AG04450 (cell line): ENCODE results near the gene MSI2. TPM values are rescaled to one million over a fixed set of nuclear protein-coding genes. Genes with fewer than 3 reads are reported as not detected.

Source experiments
- CTCF ChIA-PET: fragments of 300-600, 350-600 bp; formaldehyde crosslinking; extraction: SDS; loops from one replicate; lab custom pipeline; 2022; ENCODE audit warnings: antibody characterized with exemption, inconsistent platforms; lab: Charles Lee
- POLR2A ChIA-PET: fragments of 350-600 bp; formaldehyde crosslinking; extraction: SDS; loops from one replicate; lab custom pipeline; 2021; ENCODE audit warnings: antibody characterized with exemption, inconsistent platforms; lab: Yijun Ruan, JAX
- DNase-seq: peaks from one replicate; pipeline ENCODE4 v3.0.0-alpha.2; 2011; ENCODE audit warnings: low read depth, low spot score
- H3K27ac ChIP-seq: one replicate; pipeline ENCODE4 v1.5.1; 2012; ENCODE audit warnings: low read depth, low read length, control low read depth
- H3K27me3 ChIP-seq: one replicate; pipeline ENCODE4 v1.6.0; 2012; ENCODE audit warnings: low read length; ENCODE audit not compliant: control insufficient read depth, insufficient read depth
- H3K4me3 ChIP-seq: 2 replicates; pipeline ENCODE4 v1.5.1; 2011; ENCODE audit warnings: mild to moderate bottlenecking, low read depth, low read length, control low read depth
- H3K9me3 ChIP-seq: 2 replicates; pipeline ENCODE4 v1.5.1; 2012; ENCODE audit warnings: low read length; ENCODE audit not compliant: control insufficient read depth, insufficient read depth
- polyA plus RNA-seq: library from polyadenylated mRNA; depleted of rRNA; stranded (reverse); fragments of >200 nt; gene quantifications from 2 replicates; pipeline ENCODE4 v1.2.3, GENCODE V29; 2011
- TF ChIP-seq, protein P1 (sequence below): IDR thresholded peaks from 2 replicates; pipeline ENCODE4 v1.5.1; 2011; ENCODE audit warnings: low read depth, low read length, control low read depth, inconsistent platforms

The MSI2 gene
- polyA plus RNA-seq, 1 experiment: 26.2 TPM

DNA sequence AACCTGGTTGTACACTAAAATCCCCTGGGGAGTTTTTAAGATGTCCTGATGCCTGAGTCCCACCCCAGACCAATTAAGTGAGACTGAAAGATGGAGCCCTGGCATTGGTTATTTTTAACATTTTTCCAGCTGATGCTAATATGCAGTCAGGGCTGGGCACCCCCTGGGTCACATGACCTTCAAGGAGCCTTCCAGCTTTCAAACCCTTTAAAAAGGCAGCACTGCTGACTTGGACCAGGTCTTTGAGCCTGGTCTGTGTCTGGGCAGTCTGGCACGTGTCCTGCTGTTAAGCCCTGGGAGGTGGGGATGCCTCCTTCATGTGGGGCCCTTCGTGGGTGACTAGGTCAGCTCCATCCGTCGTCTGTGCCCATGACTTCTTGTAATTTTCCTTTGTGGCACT lies 286.2 kb downstream of the MSI2 start:
- CTCF ChIA-PET: interaction anchor here (1.0 to 1.6 kb wide), 3 partner anchors 9 to 299 kb away, joined by 5 to 7 read pairs (median 6); no protein-coding TSS in a partner anchor
- TF ChIP-seq, protein P1, sequence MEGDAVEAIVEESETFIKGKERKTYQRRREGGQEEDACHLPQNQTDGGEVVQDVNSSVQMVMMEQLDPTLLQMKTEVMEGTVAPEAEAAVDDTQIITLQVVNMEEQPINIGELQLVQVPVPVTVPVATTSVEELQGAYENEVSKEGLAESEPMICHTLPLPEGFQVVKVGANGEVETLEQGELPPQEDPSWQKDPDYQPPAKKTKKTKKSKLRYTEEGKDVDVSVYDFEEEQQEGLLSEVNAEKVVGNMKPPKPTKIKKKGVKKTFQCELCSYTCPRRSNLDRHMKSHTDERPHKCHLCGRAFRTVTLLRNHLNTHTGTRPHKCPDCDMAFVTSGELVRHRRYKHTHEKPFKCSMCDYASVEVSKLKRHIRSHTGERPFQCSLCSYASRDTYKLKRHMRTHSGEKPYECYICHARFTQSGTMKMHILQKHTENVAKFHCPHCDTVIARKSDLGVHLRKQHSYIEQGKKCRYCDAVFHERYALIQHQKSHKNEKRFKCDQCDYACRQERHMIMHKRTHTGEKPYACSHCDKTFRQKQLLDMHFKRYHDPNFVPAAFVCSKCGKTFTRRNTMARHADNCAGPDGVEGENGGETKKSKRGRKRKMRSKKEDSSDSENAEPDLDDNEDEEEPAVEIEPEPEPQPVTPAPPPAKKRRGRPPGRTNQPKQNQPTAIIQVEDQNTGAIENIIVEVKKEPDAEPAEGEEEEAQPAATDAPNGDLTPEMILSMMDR: no peak
- POLR2A ChIA-PET: interaction anchor here (0.6 kb wide), 1 partner anchor 157 kb away, joined by 4 read pairs; no protein-coding TSS in a partner anchor
- Histone ChIP-seq H3K4me3 (no peak overlapping the region), H3K27ac (no peak overlapping the region), H3K27me3 (no peaks in the 10 kb centered on the region), H3K9me3 (no peaks in the 10 kb centered on the region; the same call in 1 of the 2 replicates)
- no peak for DNase-seq

DNA sequence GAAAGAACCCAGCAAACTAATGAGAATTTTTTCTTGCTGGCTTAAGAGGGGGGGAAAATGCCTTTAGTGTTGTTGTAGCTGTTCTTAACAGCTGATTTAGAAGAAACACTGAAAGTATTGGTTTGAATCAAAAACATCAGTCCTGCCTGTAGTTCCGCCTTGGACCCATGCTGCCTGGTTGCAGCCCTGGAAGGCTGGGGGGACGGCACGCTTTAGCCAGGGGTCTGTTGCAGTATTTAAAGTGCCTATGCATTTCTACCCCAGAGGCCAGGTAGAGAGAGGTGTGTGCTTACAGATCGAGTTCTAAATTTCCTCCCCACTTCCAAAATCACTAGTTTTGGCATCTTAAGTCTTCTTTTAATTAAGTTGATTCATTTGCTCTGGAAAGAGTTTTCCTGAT lies 286.9 kb downstream of the MSI2 start:
- Histone ChIP-seq H3K4me3 (no peak overlapping the region), H3K9me3 (no peaks in the 10 kb centered on the region; the same call in 1 of the 2 replicates), H3K27me3 (no peaks in the 10 kb centered on the region), H3K27ac (no peak overlapping the region)
- TF ChIP-seq, protein P1: no peak
- DNase-seq: no peak
- ChIA-PET POLR2A (no interaction called here), CTCF (interaction anchor here (0.8 to 1.6 kb wide), 5 partner anchors 9 to 129 kb away, joined by 3 to 7 read pairs (median 5); no protein-coding TSS in a partner anchor)

DNA sequence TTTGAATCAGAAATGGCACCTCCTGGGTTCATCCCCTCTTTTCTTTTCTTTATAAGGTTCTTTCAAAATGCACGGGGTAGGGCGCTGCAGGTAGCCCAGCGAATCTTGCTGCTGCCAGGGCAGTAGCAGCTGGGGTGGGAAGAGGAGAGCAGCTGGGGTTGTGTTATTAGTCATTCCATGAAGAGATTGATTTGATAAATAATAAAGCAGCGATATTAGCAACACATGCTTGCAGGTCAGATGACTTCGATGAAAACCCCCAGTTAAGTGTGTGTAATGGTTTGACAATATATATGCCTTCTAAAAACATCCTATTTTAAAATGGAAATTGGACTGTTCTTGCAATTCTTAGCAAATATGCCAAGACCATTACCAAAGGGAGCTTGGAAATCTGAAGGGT lies 288.1 kb downstream of the MSI2 start:
- Histone ChIP-seq H3K9me3 (no peaks in the 10 kb centered on the region; the same call in 1 of the 2 replicates), H3K27ac (no peak overlapping the region), H3K4me3 (no peak overlapping the region), H3K27me3 (no peaks in the 10 kb centered on the region)
- CTCF ChIA-PET: interaction anchor here (1.6 kb wide), 1 partner anchor 53 kb away, joined by 5 read pairs; no protein-coding TSS in a partner anchor
- POLR2A ChIA-PET: no interaction called here
- no peak for DNase-seq
- TF ChIP-seq, protein P1: no peak

DNA sequence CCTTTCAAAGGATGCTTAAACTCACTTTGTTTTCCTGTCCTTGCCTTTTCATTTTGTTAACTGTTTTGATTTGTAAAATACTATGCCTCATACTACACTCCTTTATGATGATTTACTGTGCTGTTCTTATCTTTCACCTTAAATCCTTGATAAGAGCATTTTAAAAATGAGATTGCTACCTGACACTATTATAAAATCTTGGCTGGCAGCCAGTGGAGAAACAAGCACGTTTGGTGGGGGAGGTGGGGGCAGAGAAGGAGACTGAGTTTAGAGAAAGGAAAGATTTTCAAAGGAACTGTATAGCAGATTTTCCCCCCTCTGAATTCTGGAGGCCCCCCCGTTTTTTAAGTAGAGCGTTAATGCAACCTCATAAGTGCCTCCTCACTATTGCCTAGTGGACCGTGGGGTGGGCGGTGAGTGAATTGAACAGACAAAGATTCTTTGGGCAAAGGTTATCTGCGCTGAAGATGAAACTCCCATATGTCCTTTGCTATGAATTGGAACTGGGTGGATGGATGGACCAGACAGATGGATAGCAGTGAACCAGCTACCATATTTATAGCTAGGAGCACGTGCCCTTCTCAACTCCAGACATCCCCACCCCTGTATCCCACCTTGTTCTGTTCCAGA lies 288.6 kb downstream of the MSI2 start:
- H3K4me3 ChIP-seq: no peak overlapping the region
- TF ChIP-seq, protein P1: no peak
- no peaks in the 10 kb centered on the region for H3K27me3 ChIP-seq
- ChIA-PET POLR2A (no interaction called here), CTCF (interaction anchor here (1.6 kb wide), 1 partner anchor 53 kb away, joined by 5 read pairs; no protein-coding TSS in a partner anchor)
- no peak for DNase-seq
- no peak overlapping the region for H3K27ac ChIP-seq
- H3K9me3 ChIP-seq: no peaks in the 10 kb centered on the region; the same call in 1 of the 2 replicates

DNA sequence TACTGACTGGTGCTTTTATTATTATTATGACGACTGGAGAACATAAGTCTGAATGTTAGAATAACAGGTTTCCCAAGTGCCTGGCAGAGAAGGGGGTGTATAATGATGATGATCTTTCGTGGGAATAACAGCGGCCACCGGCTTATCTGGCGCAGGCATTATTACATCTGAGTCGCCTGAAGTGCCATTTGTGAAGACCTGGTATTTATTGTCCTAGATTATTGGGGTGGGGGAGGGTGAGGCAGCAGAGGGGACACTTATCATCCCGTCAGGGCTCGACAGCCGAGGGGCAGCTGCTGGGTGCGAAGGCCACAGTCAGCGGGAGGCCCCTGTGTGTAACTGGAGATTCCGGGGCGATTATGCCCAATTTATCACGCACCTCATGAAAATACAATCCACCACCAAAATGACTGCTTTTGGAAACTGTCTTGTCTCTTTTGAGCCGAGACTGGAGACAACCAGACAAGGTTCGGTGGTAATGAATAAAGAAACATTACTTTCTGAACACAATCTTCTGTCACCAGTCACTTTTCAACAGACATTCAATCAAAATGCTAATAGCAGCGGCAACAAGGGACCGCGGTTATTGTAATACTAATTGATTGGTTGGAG lies 289.5 kb downstream of the MSI2 start:
- TF ChIP-seq, protein P1: no peak

More for the DNA sequence above, 289.5 kb downstream of the MSI2 start:
- H3K9me3 ChIP-seq: no peaks in the 10 kb centered on the region; the same call in 1 of the 2 replicates
- ChIA-PET CTCF (no interaction called here), POLR2A (no interaction called here)
- no peak overlapping the region for H3K4me3 ChIP-seq
- no peak overlapping the region for H3K27ac ChIP-seq
- no peak for DNase-seq
- no peaks in the 10 kb centered on the region for H3K27me3 ChIP-seq
